Measurements from ENCODE around the gene PTPRD.

Gene PTPRD

GRCh38 chr9:8492679-8493078 is 2120.1 kb downstream of the PTPRD start:
- no peaks in the 10 kb centered on the region for H3K27me3 ChIP-seq (ENCODE audit: insufficient read depth, insufficient read length)
- no peak for DNase-seq (ENCODE audit: low read depth, low spot score)
- no peak overlapping the region for H3K9ac ChIP-seq (ENCODE audit: insufficient read length, low read depth)
- H3K4me3 ChIP-seq (ENCODE audit: insufficient read length, low read depth) = no peak overlapping the region
- TF ChIP-seq YY1 (IDR thresholded peaks at IDR 0.05; ENCODE audit: insufficient read depth, insufficient read length) (no peak), ZNF274 (IDR thresholded peaks at IDR 0.05; ENCODE audit: low read depth, low read length) (no peak), SUZ12 (IDR thresholded peaks at IDR 0.05; ENCODE audit: extremely low read depth, insufficient read depth, insufficient read length) (no peak)
- H3K9me3 ChIP-seq (ENCODE audit: insufficient read depth, low read length) = no peaks in the 10 kb centered on the region
- no peaks in the 10 kb centered on the region for H3K4me1 ChIP-seq (ENCODE audit: insufficient read depth, insufficient read length)
- peaks cover 7% of the 10 kb centered on the region for H3K36me3 ChIP-seq (ENCODE audit: insufficient read depth, insufficient read length, low read length)

- no peak overlapping the region for H3K4me3 ChIP-seq (ENCODE audit: insufficient read length, low read depth)
- peaks cover 7% of the 10 kb centered on the region for H3K36me3 ChIP-seq (ENCODE audit: insufficient read depth, insufficient read length, low read length)
- H3K4me1 ChIP-seq (ENCODE audit: insufficient read depth, insufficient read length) = no peaks in the 10 kb centered on the region
- no peak for DNase-seq (ENCODE audit: low read depth, low spot score)
- H3K9ac ChIP-seq (ENCODE audit: insufficient read length, low read depth) = no peak overlapping the region
- TF ChIP-seq ZNF274 (IDR thresholded peaks at IDR 0.05; ENCODE audit: low read depth, low read length) = no peak
- TF ChIP-seq YY1 (IDR thresholded peaks at IDR 0.05; ENCODE audit: insufficient read depth, insufficient read length) = no peak
- TF ChIP-seq SUZ12 (IDR thresholded peaks at IDR 0.05; ENCODE audit: extremely low read depth, insufficient read depth, insufficient read length) = no peak
- H3K9me3 ChIP-seq (ENCODE audit: insufficient read depth, low read length) = no peaks in the 10 kb centered on the region
- no peaks in the 10 kb centered on the region for H3K27me3 ChIP-seq (ENCODE audit: insufficient read depth, insufficient read length)
These were observed 2120.8 kb downstream of the PTPRD start for GRCh38 chr9:8492024-8492423.

GRCh38 chr9:8491563-8491962 is 2121.2 kb downstream of the PTPRD start:
- Histone ChIP-seq H3K9ac (ENCODE audit: insufficient read length, low read depth) (no peak overlapping the region), H3K27me3 (ENCODE audit: insufficient read depth, insufficient read length) (no peaks in the 10 kb centered on the region), H3K36me3 (ENCODE audit: insufficient read depth, insufficient read length, low read length) (peaks cover 7% of the 10 kb centered on the region), H3K4me3 (ENCODE audit: insufficient read length, low read depth) (no peak overlapping the region), H3K9me3 (ENCODE audit: insufficient read depth, low read length) (no peaks in the 10 kb centered on the region), H3K4me1 (ENCODE audit: insufficient read depth, insufficient read length) (no peaks in the 10 kb centered on the region)
- TF ChIP-seq SUZ12 (IDR thresholded peaks at IDR 0.05; ENCODE audit: extremely low read depth, insufficient read depth, insufficient read length) = no peak
- TF ChIP-seq ZNF274 (IDR thresholded peaks at IDR 0.05; ENCODE audit: low read depth, low read length) = no peak
- TF ChIP-seq YY1 (IDR thresholded peaks at IDR 0.05; ENCODE audit: insufficient read depth, insufficient read length) = no peak
- no peak for DNase-seq (ENCODE audit: low read depth, low spot score)

- no peak overlapping the region for H3K4me3 ChIP-seq (ENCODE audit: insufficient read length, low read depth)
- H3K27me3 ChIP-seq (ENCODE audit: insufficient read depth, insufficient read length) = no peaks in the 10 kb centered on the region
- H3K9me3 ChIP-seq (ENCODE audit: insufficient read depth, low read length) = no peaks in the 10 kb centered on the region
- no peaks in the 10 kb centered on the region for H3K4me1 ChIP-seq (ENCODE audit: insufficient read depth, insufficient read length)
- H3K9ac ChIP-seq (ENCODE audit: insufficient read length, low read depth) = no peak overlapping the region
- DNase-seq (ENCODE audit: low read depth, low spot score) = no peak
- TF ChIP-seq YY1 (IDR thresholded peaks at IDR 0.05; ENCODE audit: insufficient read depth, insufficient read length) (no peak), ZNF274 (IDR thresholded peaks at IDR 0.05; ENCODE audit: low read depth, low read length) (no peak), SUZ12 (IDR thresholded peaks at IDR 0.05; ENCODE audit: extremely low read depth, insufficient read depth, insufficient read length) (no peak)
- H3K36me3 ChIP-seq (ENCODE audit: insufficient read depth, insufficient read length, low read length) = peaks cover 21% of the 10 kb centered on the region
These were observed 2123.0 kb downstream of the PTPRD start for GRCh38 chr9:8489835-8490234.

GRCh38 chr9:8486095-8486494 is 2126.7 kb downstream of the PTPRD start:
- TF ChIP-seq SUZ12 (IDR thresholded peaks at IDR 0.05; ENCODE audit: extremely low read depth, insufficient read depth, insufficient read length) = no peak
- no peak for TF ChIP-seq YY1 (IDR thresholded peaks at IDR 0.05; ENCODE audit: insufficient read depth, insufficient read length)
- no peak for TF ChIP-seq ZNF274 (IDR thresholded peaks at IDR 0.05; ENCODE audit: low read depth, low read length)
- H3K36me3 ChIP-seq (ENCODE audit: insufficient read depth, insufficient read length, low read length) = peaks cover 19% of the 10 kb centered on the region
- no peak overlapping the region for H3K4me3 ChIP-seq (ENCODE audit: insufficient read length, low read depth)
- H3K9me3 ChIP-seq (ENCODE audit: insufficient read depth, low read length) = no peaks in the 10 kb centered on the region
- H3K4me1 ChIP-seq (ENCODE audit: insufficient read depth, insufficient read length) = no peaks in the 10 kb centered on the region
- H3K27me3 ChIP-seq (ENCODE audit: insufficient read depth, insufficient read length) = no peaks in the 10 kb centered on the region
- no peak overlapping the region for H3K9ac ChIP-seq (ENCODE audit: insufficient read length, low read depth)
- DNase-seq (ENCODE audit: low read depth, low spot score) = peak; percentile 30

GRCh38 chr9:8484597-8485191 is 2128.1 kb downstream of the PTPRD start:
- TF ChIP-seq YY1 (IDR thresholded peaks at IDR 0.05; ENCODE audit: insufficient read depth, insufficient read length) = no peak
- TF ChIP-seq ZNF274 (IDR thresholded peaks at IDR 0.05; ENCODE audit: low read depth, low read length) = no peak
- TF ChIP-seq SUZ12 (IDR thresholded peaks at IDR 0.05; ENCODE audit: extremely low read depth, insufficient read depth, insufficient read length) = no peak
- Histone ChIP-seq H3K4me1 (ENCODE audit: insufficient read depth, insufficient read length) (no peaks in the 10 kb centered on the region), H3K4me3 (ENCODE audit: insufficient read length, low read depth) (no peak overlapping the region), H3K36me3 (ENCODE audit: insufficient read depth, insufficient read length, low read length) (peaks cover 19% of the 10 kb centered on the region), H3K9me3 (ENCODE audit: insufficient read depth, low read length) (no peaks in the 10 kb centered on the region), H3K9ac (ENCODE audit: insufficient read length, low read depth) (no peak overlapping the region), H3K27me3 (ENCODE audit: insufficient read depth, insufficient read length) (no peaks in the 10 kb centered on the region)
- DNase-seq (ENCODE audit: low read depth, low spot score) = no peak

GRCh38 chr9:8477450-8477849 is 2135.4 kb downstream of the PTPRD start:
- no peak overlapping the region for H3K9ac ChIP-seq (ENCODE audit: insufficient read length, low read depth)
- TF ChIP-seq SUZ12 (IDR thresholded peaks at IDR 0.05; ENCODE audit: extremely low read depth, insufficient read depth, insufficient read length) = no peak
- TF ChIP-seq YY1 (IDR thresholded peaks at IDR 0.05; ENCODE audit: insufficient read depth, insufficient read length) = no peak
- no peak for TF ChIP-seq ZNF274 (IDR thresholded peaks at IDR 0.05; ENCODE audit: low read depth, low read length)
- no peaks in the 10 kb centered on the region for H3K27me3 ChIP-seq (ENCODE audit: insufficient read depth, insufficient read length)
- H3K4me1 ChIP-seq (ENCODE audit: insufficient read depth, insufficient read length) = no peaks in the 10 kb centered on the region
- DNase-seq (ENCODE audit: low read depth, low spot score) = no peak
- H3K36me3 ChIP-seq (ENCODE audit: insufficient read depth, insufficient read length, low read length) = no peaks in the 10 kb centered on the region
- H3K9me3 ChIP-seq (ENCODE audit: insufficient read depth, low read length) = peaks cover 8% of the 10 kb centered on the region; the same call in 1 of the 2 replicates
- no peak overlapping the region for H3K4me3 ChIP-seq (ENCODE audit: insufficient read length, low read depth)
